Stimulated activated naive B cell treated with anti-CD40 and anti-IgM and Interleukin-4, amounts not matched to agents 10 μg/mL and 1 μg/mL and 100 μg/mL, for 72 hours (primary cell): Measurements from ENCODE around the gene KIAA0319L.

Experiments
- ATAC-seq, 2 donors: fragments of 150-1000 bp; cut with Tn5 transposase; replicated peaks; 2 replicates each; pipeline ENCODE4 v1.10.0; 2021; ENCODE audit warnings: moderate library complexity in 1 of 2
- DNase-seq: peaks from one replicate; pipeline ENCODE4 v3.0.0; 2021
- H3K27ac Mint-ChIP-seq: one replicate; pipeline ENCODE4 v1.8.0; 2022; ENCODE audit warnings: mild to moderate bottlenecking, mixed read lengths
- H3K27me3 Mint-ChIP-seq, 2 donors: one replicate each; pipeline ENCODE4 v1.8.0; 2022; ENCODE audit warnings: mixed read lengths in 2 of 2
- H3K36me3 Mint-ChIP-seq, 2 donors: one replicate each; pipeline ENCODE4 v1.8.0; 2022; ENCODE audit warnings: mixed read lengths in 2 of 2, mild to moderate bottlenecking in 1 of 2
- H3K4me1 Mint-ChIP-seq, 2 donors: one replicate each; pipeline ENCODE4 v1.8.0; 2022; ENCODE audit warnings: mixed read lengths in 2 of 2, mild to moderate bottlenecking in 1 of 2
- H3K4me3 Mint-ChIP-seq, 2 donors: one replicate each; pipeline ENCODE4 v1.8.0; 2022; ENCODE audit warnings: mild to moderate bottlenecking in 2 of 2, mixed read lengths in 2 of 2, moderate library complexity in 1 of 2
- H3K9me3 Mint-ChIP-seq, 2 donors: one replicate each; pipeline ENCODE4 v1.8.0; 2022; ENCODE audit warnings: mixed read lengths in 2 of 2, mild to moderate bottlenecking in 1 of 2

KIAA0319L gene

GRCh38 chr1:35574655-35575415 lies 17.6 kb upstream of the KIAA0319L start:
- no peak for DNase-seq
- no peaks in the 10 kb centered on the region for H3K9me3 Mint-ChIP-seq
- peaks cover 22 to 27% of the 10 kb centered on the region in 2 donors for H3K4me1 Mint-ChIP-seq
- no peak overlapping the region for H3K27ac Mint-ChIP-seq
- no peak for ATAC-seq
- H3K36me3 Mint-ChIP-seq = peaks cover 0 to 3% of the 10 kb centered on the region in 2 donors
- peaks cover 15 to 22% of the 10 kb centered on the region in 2 donors for H3K27me3 Mint-ChIP-seq
- H3K4me3 Mint-ChIP-seq = peak overlapping the region in 1 of 2 donors; percentile 9

DNA sequence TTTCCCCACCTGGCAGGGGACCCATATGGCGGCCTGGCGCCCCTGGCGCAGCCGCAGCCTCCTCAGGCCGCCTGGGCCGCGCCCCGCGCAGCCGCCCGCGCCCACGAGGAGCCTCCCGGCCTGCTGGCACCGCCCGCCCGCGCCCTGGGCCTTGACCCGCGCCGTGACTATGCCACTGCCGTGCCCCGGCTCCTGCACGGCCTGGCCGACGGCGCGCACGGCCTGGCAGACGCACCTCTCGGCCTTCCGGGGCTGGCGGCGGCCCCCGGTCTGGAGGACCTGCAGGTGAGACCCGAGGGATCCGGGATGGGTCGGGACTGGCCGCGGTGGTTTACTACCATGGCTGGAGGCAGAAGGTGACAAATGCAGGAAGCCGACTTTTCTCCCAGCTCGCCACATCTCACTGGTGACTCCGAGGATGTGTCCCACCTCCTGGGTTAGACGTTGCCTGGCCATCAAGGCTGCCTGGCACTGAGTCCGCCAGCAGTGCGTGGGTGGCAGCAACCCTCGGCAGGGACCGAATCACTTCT lies 17.0 kb upstream of the KIAA0319L start:
- DNase-seq (no peak), ATAC-seq (no peak)
- Mint-ChIP-seq H3K4me1 (peaks cover 22 to 27% of the 10 kb centered on the region in 2 donors), H3K27ac (no peak overlapping the region), H3K9me3 (no peaks in the 10 kb centered on the region), H3K36me3 (peaks cover 0 to 3% of the 10 kb centered on the region in 2 donors), H3K4me3 (peak overlapping the region in 1 of 2 donors; percentile 9), H3K27me3 (peaks cover 15 to 22% of the 10 kb centered on the region in 2 donors)

DNA sequence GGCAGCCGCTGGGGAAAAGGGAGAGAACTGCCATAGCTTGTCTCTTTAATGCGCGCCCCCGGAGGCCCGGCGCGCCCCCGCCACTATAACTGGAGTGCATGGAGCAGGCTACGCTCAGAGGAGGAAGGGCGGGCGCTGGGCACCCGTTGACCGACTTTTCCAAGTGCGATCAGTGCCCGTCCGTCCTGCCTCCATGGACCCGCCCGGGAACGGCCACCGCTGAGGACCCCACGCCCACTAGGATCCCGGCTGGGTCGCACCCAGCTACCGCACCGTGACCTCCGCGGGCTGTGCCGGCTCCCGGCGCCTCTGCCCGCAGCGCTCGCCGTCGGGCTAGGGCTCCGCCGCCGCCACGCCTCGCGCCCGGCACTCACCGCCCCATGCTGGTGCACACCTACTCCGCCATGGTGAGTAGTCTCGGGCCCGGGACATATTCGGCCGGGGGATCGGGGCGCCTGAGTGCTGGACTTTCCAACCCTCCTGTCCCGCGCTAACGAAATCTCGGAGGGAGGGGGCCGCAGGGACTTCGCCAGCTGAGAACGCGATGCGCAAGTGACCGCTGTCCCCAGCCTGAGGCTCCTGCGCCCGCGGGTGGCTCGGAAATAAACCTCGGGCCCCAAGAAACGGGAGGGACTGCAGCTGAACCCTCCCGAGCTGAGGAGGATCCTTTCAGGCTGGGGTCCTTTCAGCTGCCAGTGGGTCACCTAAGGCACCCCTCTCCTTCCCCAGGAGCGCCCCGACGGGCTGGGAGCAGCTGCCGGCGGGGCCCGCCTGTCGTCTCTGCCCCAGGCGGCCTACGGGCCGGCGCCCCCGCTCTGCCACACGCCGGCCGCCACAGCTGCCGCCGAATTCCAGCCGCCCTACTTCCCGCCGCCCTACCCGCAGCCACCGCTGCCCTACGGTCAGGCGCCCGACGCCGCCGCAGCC lies 16.3 kb upstream of the KIAA0319L start, which contains the start of gene TFAP2E:
TFAP2E (plus strand) TSS at position 117 of the 927 bp plus-strand sequence; CDS start at position 381, 264 bp downstream.
- ATAC-seq = no peak
- peak within 1 kb of the TSS in 1 of 2 donors; percentile 38 for H3K4me3 Mint-ChIP-seq
- H3K4me1 Mint-ChIP-seq = peaks cover 27 to 33% of the 10 kb centered on the region in 2 donors

GRCh38 chr1:35572296-35572695 lies 15.1 kb upstream of the KIAA0319L start:
- DNase-seq (no peak), ATAC-seq (no peak)
- H3K9me3 Mint-ChIP-seq = no peaks in the 10 kb centered on the region
- no peak overlapping the region for H3K4me3 Mint-ChIP-seq
- H3K27me3 Mint-ChIP-seq = peaks cover 15 to 22% of the 10 kb centered on the region in 2 donors
- H3K4me1 Mint-ChIP-seq = peaks cover 16 to 21% of the 10 kb centered on the region in 2 donors
- H3K27ac Mint-ChIP-seq = no peak overlapping the region
- H3K36me3 Mint-ChIP-seq = peaks cover 0 to 3% of the 10 kb centered on the region in 2 donors

More for the DNA sequence above, 16.3 kb upstream of the KIAA0319L start, which contains the start of gene TFAP2E:
- Mint-ChIP-seq H3K27ac (no peak within 1 kb of the TSS), H3K9me3 (no peaks in the 10 kb centered on the region), H3K36me3 (peaks cover 0 to 3% of the 10 kb centered on the region in 2 donors), H3K27me3 (peaks cover 15 to 22% of the 10 kb centered on the region in 2 donors)
- DNase-seq = no peak

DNA sequence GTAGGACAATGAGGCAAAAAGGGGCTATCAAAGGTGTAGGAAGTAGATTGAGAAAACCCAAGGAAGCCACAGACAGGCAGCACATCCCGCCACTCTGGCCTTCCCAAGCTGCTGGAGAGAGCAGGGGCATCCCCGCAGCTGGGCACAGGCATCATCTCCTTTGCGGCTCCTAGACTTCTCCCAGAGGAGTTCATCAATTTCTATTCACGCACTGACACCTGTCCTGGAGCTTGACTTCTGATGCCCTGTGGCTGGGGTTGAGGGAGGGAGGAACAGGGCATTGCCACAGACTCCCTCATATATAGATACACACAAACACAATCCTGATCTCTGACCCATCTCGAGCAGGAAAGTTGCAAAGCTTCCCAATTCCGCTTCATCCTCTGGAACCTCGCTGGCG lies 14.1 kb upstream of the KIAA0319L start:
- no peak overlapping the region for H3K27ac Mint-ChIP-seq
- no peak for ATAC-seq

GRCh38 chr1:35570589-35571137 lies 13.5 kb upstream of the KIAA0319L start:
- H3K36me3 Mint-ChIP-seq = peaks cover 0 to 10% of the 10 kb centered on the region in 2 donors
- H3K27ac Mint-ChIP-seq = peak overlapping the region; percentile 39
- ATAC-seq (no peak), DNase-seq (no peak)
- no peak overlapping the region for H3K4me3 Mint-ChIP-seq
- H3K27me3 Mint-ChIP-seq = peaks cover 11 to 13% of the 10 kb centered on the region in 2 donors
- peaks cover 7 to 10% of the 10 kb centered on the region in 2 donors for H3K4me1 Mint-ChIP-seq
- no peaks in the 10 kb centered on the region for H3K9me3 Mint-ChIP-seq

More for the DNA sequence above, 14.1 kb upstream of the KIAA0319L start:
- no peaks in the 10 kb centered on the region for H3K9me3 Mint-ChIP-seq
- no peak for DNase-seq
- H3K4me1 Mint-ChIP-seq = peaks cover 13% of the 10 kb centered on the region in 2 donors
- H3K4me3 Mint-ChIP-seq = no peak overlapping the region
- H3K27me3 Mint-ChIP-seq = peaks cover 15 to 17% of the 10 kb centered on the region in 2 donors
- peaks cover 0 to 10% of the 10 kb centered on the region in 2 donors for H3K36me3 Mint-ChIP-seq

DNA sequence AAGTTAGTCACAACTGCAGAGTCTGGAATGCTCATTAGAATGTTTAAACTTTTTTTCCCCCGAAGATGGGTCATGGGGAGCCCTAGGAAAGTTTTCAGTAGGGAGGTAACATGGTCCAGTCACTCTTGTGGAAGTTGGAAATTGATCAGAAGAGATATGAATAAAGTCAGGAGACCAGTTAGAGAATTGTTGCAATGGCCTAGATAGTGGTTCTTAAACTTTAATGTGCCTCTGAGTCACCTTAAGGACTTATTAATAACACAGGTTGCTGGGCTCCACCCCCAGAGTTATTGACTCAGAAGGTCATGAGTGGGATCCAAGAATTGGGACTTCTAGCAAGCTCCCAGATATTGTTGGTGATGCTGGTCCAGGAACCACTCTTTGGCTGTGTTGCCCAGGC lies 12.7 kb upstream of the KIAA0319L start:
- no peak for DNase-seq
- peaks cover 0 to 10% of the 10 kb centered on the region in 2 donors for H3K36me3 Mint-ChIP-seq

DNA sequence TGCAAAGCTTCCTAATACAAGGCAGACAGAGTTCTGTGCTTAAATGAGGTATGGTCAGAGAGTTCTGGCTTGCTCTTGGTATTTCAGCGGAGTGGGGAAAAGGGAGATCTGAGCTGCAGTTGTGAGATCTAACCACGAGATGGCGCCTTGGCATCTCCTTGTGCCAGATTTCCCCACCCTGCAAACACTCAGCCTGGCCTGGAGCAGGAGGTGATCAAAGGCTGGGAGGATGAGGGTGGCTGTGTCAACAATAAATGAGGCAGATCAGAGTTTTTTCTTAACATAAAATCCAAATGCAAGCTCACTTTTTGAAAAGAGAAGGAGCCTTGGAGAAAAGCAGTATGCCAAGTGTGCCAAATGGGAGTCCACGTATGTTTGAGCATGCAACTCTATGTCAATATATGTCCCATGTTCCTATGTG lies 11.8 kb upstream of the KIAA0319L start:
- Mint-ChIP-seq H3K36me3 (peaks cover 8 to 19% of the 10 kb centered on the region in 2 donors), H3K4me3 (no peak overlapping the region), H3K27ac (no peak overlapping the region), H3K27me3 (peaks cover 4 to 9% of the 10 kb centered on the region in 2 donors), H3K4me1 (peaks cover 10 to 17% of the 10 kb centered on the region in 2 donors), H3K9me3 (no peaks in the 10 kb centered on the region)
- peak; percentile 68 to 70 for ATAC-seq
- peak; percentile 27 for DNase-seq

More for the DNA sequence above, 12.7 kb upstream of the KIAA0319L start:
- Mint-ChIP-seq H3K27me3 (peaks cover 7 to 13% of the 10 kb centered on the region in 2 donors), H3K4me1 (peaks cover 8% of the 10 kb centered on the region in 2 donors), H3K4me3 (no peak overlapping the region), H3K9me3 (no peaks in the 10 kb centered on the region), H3K27ac (no peak overlapping the region)
- ATAC-seq = no peak

DNA sequence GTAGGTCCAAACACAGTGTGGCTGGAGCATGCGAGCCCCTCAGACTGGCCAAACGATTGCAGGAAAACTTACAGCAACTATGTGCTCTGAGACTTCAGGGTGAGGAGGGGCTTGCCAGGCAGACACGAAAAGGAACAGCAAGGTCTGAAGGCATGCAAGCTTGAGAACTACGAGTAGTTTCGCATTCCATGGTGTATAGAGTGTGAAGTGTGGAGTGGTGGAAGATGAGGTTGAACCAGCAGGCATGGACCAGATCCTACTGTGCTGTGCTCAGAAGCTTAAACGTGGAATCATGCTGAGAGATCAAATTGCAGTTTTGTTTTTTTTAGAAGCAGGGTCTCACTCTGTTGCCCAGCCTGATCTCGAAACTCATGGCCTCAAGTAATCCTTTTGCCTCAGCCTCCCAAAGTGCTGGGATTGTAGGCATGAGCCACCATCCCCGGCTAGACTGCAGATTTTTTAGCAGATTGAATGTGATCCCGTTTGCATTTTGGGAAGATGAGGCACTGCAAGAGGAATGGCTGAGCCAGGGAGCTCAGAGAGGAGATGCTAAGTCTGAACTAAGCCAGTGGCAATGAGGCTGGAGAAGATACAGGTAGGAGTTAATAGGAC lies 10.8 kb upstream of the KIAA0319L start:
- H3K4me1 Mint-ChIP-seq = peaks cover 10 to 25% of the 10 kb centered on the region in 2 donors

GRCh38 chr1:35565742-35566133 lies 8.5 kb upstream of the KIAA0319L start:
- H3K27ac Mint-ChIP-seq = no peak overlapping the region
- peaks cover 9 to 19% of the 10 kb centered on the region in 2 donors for H3K36me3 Mint-ChIP-seq
- peaks cover 16 to 33% of the 10 kb centered on the region in 2 donors for H3K4me1 Mint-ChIP-seq
- DNase-seq (no peak), ATAC-seq (no peak)
- no peaks in the 10 kb centered on the region for H3K9me3 Mint-ChIP-seq
- peaks cover 0 to 4% of the 10 kb centered on the region in 2 donors for H3K27me3 Mint-ChIP-seq
- no peak overlapping the region for H3K4me3 Mint-ChIP-seq

More for the DNA sequence above, 10.8 kb upstream of the KIAA0319L start:
- DNase-seq = no peak
- no peak for ATAC-seq
- Mint-ChIP-seq H3K36me3 (peaks cover 8 to 19% of the 10 kb centered on the region in 2 donors), H3K27ac (no peak overlapping the region), H3K9me3 (no peaks in the 10 kb centered on the region), H3K4me3 (no peak overlapping the region), H3K27me3 (peaks cover 4 to 9% of the 10 kb centered on the region in 2 donors)

GRCh38 chr1:35564884-35565741 lies 7.9 kb upstream of the KIAA0319L start:
- Mint-ChIP-seq H3K9me3 (no peaks in the 10 kb centered on the region), H3K36me3 (peaks cover 9 to 16% of the 10 kb centered on the region in 2 donors), H3K4me1 (peaks cover 16 to 33% of the 10 kb centered on the region in 2 donors), H3K4me3 (no peak overlapping the region), H3K27ac (no peak overlapping the region), H3K27me3 (no peaks in the 10 kb centered on the region)
- no peak for ATAC-seq
- no peak for DNase-seq

GRCh38 chr1:35564037-35564883 lies 7.1 kb upstream of the KIAA0319L start:
- no peaks in the 10 kb centered on the region for H3K27me3 Mint-ChIP-seq
- peaks cover 11 to 20% of the 10 kb centered on the region in 2 donors for H3K36me3 Mint-ChIP-seq
- DNase-seq (peak; percentile 51), ATAC-seq (peak; percentile 79 to 83)
- no peak overlapping the region for H3K27ac Mint-ChIP-seq
- H3K4me3 Mint-ChIP-seq = no peak overlapping the region
- peaks cover 21 to 39% of the 10 kb centered on the region in 2 donors for H3K4me1 Mint-ChIP-seq
- H3K9me3 Mint-ChIP-seq = no peaks in the 10 kb centered on the region
